Measurements from ENCODE around the gene RBM11.
"Not testable (repeated sequence)": the region's sequence is repeated elsewhere in the genome, so short reads cannot be mapped to it uniquely, and the experiment has no call there.

The RBM11 gene

GRCh38 chr21:14215971-14216641 is at the start of gene RBM11:
Gene RBM11, plus strand, starts transcription at chr21:14216157. Its CDS starts 30 bp downstream, at chr21:14216187.
- DNase-seq (ENCODE audit: low read depth) = no peak
- TF ChIP-seq CTCF (IDR thresholded peaks at IDR 0.05; ENCODE audit: low read depth, low read length, missing control alignments) = no peak
- peak within 1 kb of the TSS; percentile 76 for H3K4me3 ChIP-seq (ENCODE audit: low read depth, low read length)

- not testable (repeated sequence) for DNase-seq (ENCODE audit: low read depth); H3K4me3 ChIP-seq (ENCODE audit: low read depth, low read length)
Observed at GRCh38 chr21:14166463-14167223, 49.3 kb upstream of the RBM11 start.

- no peak overlapping the region for H3K4me3 ChIP-seq (ENCODE audit: low read depth, low read length)
- TF ChIP-seq CTCF (IDR thresholded peaks at IDR 0.05; ENCODE audit: low read depth, low read length, missing control alignments) = no peak
- DNase-seq (ENCODE audit: low read depth) = no peak
Observed at GRCh38 chr21:14206222-14206621, 9.7 kb upstream of the RBM11 start.

GRCh38 chr21:14210738-14211137 is 5.2 kb upstream of the RBM11 start, which contains the start of gene LIPI:
Gene LIPI, minus strand, starts transcription at chr21:14210955. Its CDS starts 110 bp downstream, at chr21:14210845.
- no peak for TF ChIP-seq CTCF (IDR thresholded peaks at IDR 0.05; ENCODE audit: low read depth, low read length, missing control alignments)

GRCh38 chr21:14213164-14213563 is 2.8 kb upstream of the RBM11 start:
- no peak for TF ChIP-seq CTCF (IDR thresholded peaks at IDR 0.05; ENCODE audit: low read depth, low read length, missing control alignments)
- no peak overlapping the region for H3K4me3 ChIP-seq (ENCODE audit: low read depth, low read length)

More at GRCh38 chr21:14210738-14211137, 5.2 kb upstream of the RBM11 start, which contains the start of gene LIPI:
- no peak within 1 kb of the TSS for H3K4me3 ChIP-seq (ENCODE audit: low read depth, low read length)
- no peak for DNase-seq (ENCODE audit: low read depth)

GRCh38 chr21:14223365-14223764 is 7.4 kb downstream of the RBM11 start:
- no peak for DNase-seq (ENCODE audit: low read depth)
- H3K4me3 ChIP-seq (ENCODE audit: low read depth, low read length) = no peak overlapping the region
- TF ChIP-seq CTCF (IDR thresholded peaks at IDR 0.05; ENCODE audit: low read depth, low read length, missing control alignments) = no peak

More at GRCh38 chr21:14213164-14213563, 2.8 kb upstream of the RBM11 start:
- DNase-seq (ENCODE audit: low read depth) = no peak

- H3K4me3 ChIP-seq (ENCODE audit: low read depth, low read length) = no peak overlapping the region
- DNase-seq (ENCODE audit: low read depth) = no peak
- no peak for TF ChIP-seq CTCF (IDR thresholded peaks at IDR 0.05; ENCODE audit: low read depth, low read length, missing control alignments)
Observed at GRCh38 chr21:14229399-14229798, 13.4 kb downstream of the RBM11 start.

Measured in GM12864 (cell line).